ENCODE results near the gene HOXB6.

DNA sequence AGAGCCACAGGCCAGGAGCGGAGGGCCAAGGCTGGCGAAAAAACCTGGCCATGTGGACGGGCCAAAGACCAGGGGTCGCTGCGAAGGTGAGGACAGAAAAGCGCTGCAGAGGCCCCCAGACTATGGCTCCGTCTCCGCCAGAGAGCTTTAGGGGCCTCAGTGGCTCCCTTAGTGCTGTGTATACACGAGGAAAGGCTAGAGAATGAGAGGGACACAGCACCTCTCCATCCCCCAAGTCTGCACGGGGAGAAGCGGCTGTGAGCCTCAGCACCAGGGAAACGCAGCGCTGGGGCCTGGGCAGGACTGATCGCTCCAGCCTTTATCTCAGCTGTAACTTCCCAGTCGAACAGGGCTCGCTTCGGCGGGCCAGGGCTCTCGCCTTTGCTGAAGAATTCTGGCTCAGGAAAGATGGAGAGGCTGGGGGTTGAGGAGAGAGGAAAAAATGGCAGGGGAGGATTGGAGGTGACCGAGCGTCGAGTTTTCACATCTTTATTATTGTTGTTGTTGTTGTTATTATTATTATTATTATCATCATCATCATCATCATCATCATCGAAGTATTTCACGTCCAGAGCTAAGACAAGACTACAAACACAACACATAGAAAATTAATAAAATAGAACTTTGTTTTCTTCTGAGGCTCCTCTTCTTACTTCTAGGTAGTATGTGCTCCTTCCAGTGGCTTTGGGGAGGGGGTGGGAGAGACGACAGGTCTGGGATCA, 9.3 kb downstream of the HOXB6 start:
- TF ChIP-seq JUND (IDR thresholded peaks at IDR 0.05) (no peak), CTCF (IDR thresholded peaks at IDR 0.05; ENCODE audit: low read depth, low read length, missing input control) (no peak), GABPA (IDR thresholded peaks at IDR 0.05 in 1 of 2, conservative IDR thresholded peaks at IDR 0.05 in 1 of 2) (no peak), SP1 (IDR thresholded peaks at IDR 0.05) (no peak)
- TF ChIP-seq, protein P1, sequence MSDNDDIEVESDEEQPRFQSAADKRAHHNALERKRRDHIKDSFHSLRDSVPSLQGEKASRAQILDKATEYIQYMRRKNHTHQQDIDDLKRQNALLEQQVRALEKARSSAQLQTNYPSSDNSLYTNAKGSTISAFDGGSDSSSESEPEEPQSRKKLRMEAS (IDR thresholded peaks at IDR 0.05) = no peak
